ENCODE data around the gene ESX1. TPM values are rescaled to one million over a fixed set of nuclear protein-coding genes. Genes with fewer than 3 reads are reported as not detected.
"Not testable (repeated sequence)": the region's sequence is repeated elsewhere in the genome, so short reads cannot be mapped to it uniquely, and the experiment has no call there.

ESX1 gene
- polyA plus RNA-seq, 1 experiment = not detected

GRCh38 chrX:104270212-104270611 lies 15.5 kb upstream of the ESX1 start:
- POLR2A ChIA-PET = no interaction called here
- CTCF ChIA-PET = interaction anchor here (0.7 to 1.8 kb wide), 6 partner anchors 18 to 326 kb away, joined by 3 to 7 read pairs (median 3); no protein-coding TSS in a partner anchor
- no peak overlapping the region for H3K4me3 ChIP-seq (ENCODE audit: low read depth, low read length)
- no peak for DNase-seq (ENCODE audit: low read depth)
- no peak for TF ChIP-seq CTCF (IDR thresholded peaks at IDR 0.05; ENCODE audit: insufficient read depth, low read depth, low read length)
- H3K27me3 ChIP-seq (ENCODE audit: control insufficient read depth, insufficient read depth, low read length) = no peaks in the 10 kb centered on the region
- H3K36me3 ChIP-seq (ENCODE audit: control insufficient read depth, insufficient read depth, low read length) = no peaks in the 10 kb centered on the region

- ChIA-PET POLR2A (no interaction called here), CTCF (no interaction called here)
- Histone ChIP-seq H3K4me3 (ENCODE audit: low read depth, low read length) (no peak overlapping the region), H3K36me3 (ENCODE audit: control insufficient read depth, insufficient read depth, low read length) (no peaks in the 10 kb centered on the region), H3K27me3 (ENCODE audit: control insufficient read depth, insufficient read depth, low read length) (peaks cover 16% of the 10 kb centered on the region)
- DNase-seq (ENCODE audit: low read depth) = no peak
- no peak for TF ChIP-seq CTCF (IDR thresholded peaks at IDR 0.05; ENCODE audit: insufficient read depth, low read depth, low read length)
These were observed 732 bp upstream of the ESX1 start for GRCh38 chrX:104255465-104255864.

GRCh38 chrX:104253567-104254441 lies 929 bp downstream of the ESX1 start:
- no peak for DNase-seq (ENCODE audit: low read depth)
- Histone ChIP-seq H3K27me3 (ENCODE audit: control insufficient read depth, insufficient read depth, low read length) (peaks cover 16% of the 10 kb centered on the region), H3K4me3 (ENCODE audit: low read depth, low read length) (no peak overlapping the region), H3K36me3 (ENCODE audit: control insufficient read depth, insufficient read depth, low read length) (no peaks in the 10 kb centered on the region)
- no peak for TF ChIP-seq CTCF (IDR thresholded peaks at IDR 0.05; ENCODE audit: insufficient read depth, low read depth, low read length)
- CTCF ChIA-PET = interaction anchor here (0.6 kb wide), 1 partner anchor 9 kb away, joined by 3 read pairs; no protein-coding TSS in a partner anchor
- POLR2A ChIA-PET = no interaction called here

- Histone ChIP-seq H3K4me3 (ENCODE audit: low read depth, low read length) (no peak overlapping the region), H3K36me3 (ENCODE audit: control insufficient read depth, insufficient read depth, low read length) (no peaks in the 10 kb centered on the region), H3K27me3 (ENCODE audit: control insufficient read depth, insufficient read depth, low read length) (peaks cover 12% of the 10 kb centered on the region)
- CTCF ChIA-PET = no interaction called here
- no peak for DNase-seq (ENCODE audit: low read depth)
- POLR2A ChIA-PET = no interaction called here
- TF ChIP-seq CTCF (IDR thresholded peaks at IDR 0.05; ENCODE audit: insufficient read depth, low read depth, low read length) = no peak
These were observed 4.3 kb downstream of the ESX1 start for GRCh38 chrX:104250470-104250869.

- H3K4me3 ChIP-seq (ENCODE audit: low read depth, low read length); CTCF ChIA-PET; POLR2A ChIA-PET; DNase-seq (ENCODE audit: low read depth); H3K36me3 ChIP-seq (ENCODE audit: control insufficient read depth, insufficient read depth, low read length); H3K27me3 ChIP-seq (ENCODE audit: control insufficient read depth, insufficient read depth, low read length): not testable (repeated sequence)
These were observed 24.7 kb downstream of the ESX1 start for GRCh38 chrX:104230060-104230459.

Measured in BJ (cell line).